ENCODE results near the gene PTCD2.

The PTCD2 gene

DNA sequence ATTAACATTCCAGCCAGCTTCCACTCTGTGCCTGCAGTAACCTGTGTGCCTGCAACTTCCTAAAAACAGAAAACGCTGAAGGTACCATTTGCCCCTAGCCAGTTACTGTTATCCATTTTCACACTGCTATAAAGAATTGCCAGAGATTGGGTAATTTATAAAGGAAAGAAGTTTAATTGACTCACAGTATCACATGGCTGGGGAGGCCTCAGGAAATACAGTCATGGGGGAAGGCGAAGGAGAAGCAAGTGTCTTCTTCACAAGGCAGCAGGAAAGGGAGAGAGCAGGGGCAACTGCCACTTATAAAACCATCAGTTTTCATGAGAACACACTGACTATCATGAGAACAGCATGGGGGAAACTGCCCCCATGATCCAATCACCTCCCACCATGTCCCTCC is 31.2 kb downstream of the PTCD2 start:
- DNase-seq, result no peak

GRCh38 chr5:72352616-72353015 is 32.4 kb downstream of the PTCD2 start:
- no peak for DNase-seq

DNA sequence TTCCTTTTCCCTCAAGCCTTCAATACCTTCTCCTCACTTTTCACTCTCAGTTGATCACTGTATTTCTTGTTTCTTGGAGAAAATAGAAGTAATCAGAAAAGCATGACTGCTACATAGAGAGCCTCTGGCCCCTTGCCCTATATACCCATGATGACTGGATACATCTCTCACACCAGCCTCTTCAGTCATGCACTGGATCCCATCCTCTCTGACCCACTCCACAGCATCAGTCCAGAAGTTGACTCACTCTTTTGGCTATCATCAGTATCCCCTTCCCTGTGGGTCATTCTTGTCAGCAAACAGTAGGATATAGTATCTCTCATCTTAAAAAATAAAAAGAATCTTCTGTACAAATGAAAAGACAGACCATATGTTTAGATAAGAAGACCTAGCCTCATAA is 32.9 kb downstream of the PTCD2 start:
- no peak for DNase-seq

- no peak for DNase-seq
Measured at GRCh38 chr5:72355706-72356299, 35.6 kb downstream of the PTCD2 start.

DNA sequence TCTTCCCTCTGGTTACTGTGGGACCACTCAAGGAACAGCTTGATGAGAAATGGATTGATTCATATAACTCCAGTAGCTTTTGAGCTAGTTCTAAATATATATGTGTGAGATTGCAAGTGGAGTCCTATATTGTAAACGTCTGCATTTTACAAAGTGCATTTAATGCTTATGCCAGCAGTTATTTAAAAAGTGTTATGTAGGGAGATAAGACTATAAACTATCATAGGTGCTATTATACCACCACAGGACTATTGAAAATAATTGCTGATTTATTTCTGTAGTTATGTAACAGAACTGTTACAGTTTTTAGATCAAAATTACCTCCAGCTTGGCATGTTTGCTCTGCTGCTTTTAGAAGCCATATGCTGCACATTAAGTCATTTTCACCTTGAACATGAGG is 36.2 kb downstream of the PTCD2 start:
- DNase-seq, result no peak

- no peak for DNase-seq
Measured at GRCh38 chr5:72358925-72359324, 38.8 kb downstream of the PTCD2 start.

GRCh38 chr5:72359886-72360285 is 39.7 kb downstream of the PTCD2 start:
- DNase-seq, result no peak

DNA sequence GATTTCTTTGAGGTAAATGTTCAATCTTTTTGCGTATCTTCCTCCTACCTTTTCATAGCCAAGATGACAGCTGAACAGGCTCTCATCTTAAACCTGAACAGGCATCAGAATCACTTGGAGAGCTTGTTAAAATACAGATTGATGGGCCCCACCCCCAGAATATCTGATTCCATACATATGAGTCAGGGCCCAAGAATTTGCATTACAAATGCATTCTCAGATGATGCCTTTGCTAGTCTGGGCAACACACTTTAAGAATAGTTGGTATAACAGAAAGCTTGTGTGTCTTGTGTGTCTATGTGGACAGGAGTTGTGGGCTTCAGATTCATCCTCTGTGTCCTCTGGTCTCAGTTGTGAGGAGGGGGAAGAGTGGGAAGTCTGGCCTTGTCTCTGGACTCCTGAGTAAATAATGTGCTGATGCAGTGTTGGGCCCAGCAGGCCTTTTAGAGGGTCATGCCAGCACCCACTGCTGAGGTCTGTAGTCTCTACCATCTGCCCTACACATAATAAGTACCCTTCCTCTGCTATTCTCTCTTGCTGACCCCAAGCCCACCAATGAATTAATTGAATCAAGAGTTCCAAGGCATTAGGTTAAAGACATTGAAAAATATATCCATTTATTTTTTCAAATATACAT is 43.1 kb downstream of the PTCD2 start:
- no peak for DNase-seq

- DNase-seq, result no peak
Measured at GRCh38 chr5:72364171-72364570, 44.0 kb downstream of the PTCD2 start.

DNA sequence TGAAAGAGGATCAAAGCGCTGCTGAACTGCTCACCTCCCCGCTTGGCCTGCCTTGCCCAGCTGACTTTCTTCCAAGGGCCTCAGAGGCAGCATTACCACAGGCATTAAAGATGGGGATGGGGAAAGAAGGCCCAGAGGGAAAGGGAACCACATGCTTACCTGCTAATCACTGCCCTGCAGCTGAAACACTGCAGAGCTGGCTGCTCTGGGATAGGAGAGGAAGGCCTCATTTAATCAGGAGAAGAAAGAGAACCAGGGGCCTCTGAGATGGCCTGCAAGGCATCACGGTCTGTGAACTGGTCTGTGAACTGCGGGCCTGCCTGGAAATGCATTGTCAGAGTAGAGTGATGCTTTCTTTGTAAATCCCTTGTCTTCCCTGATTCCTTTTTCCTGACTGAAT is 44.8 kb downstream of the PTCD2 start:
- DNase-seq, result no peak

DNA sequence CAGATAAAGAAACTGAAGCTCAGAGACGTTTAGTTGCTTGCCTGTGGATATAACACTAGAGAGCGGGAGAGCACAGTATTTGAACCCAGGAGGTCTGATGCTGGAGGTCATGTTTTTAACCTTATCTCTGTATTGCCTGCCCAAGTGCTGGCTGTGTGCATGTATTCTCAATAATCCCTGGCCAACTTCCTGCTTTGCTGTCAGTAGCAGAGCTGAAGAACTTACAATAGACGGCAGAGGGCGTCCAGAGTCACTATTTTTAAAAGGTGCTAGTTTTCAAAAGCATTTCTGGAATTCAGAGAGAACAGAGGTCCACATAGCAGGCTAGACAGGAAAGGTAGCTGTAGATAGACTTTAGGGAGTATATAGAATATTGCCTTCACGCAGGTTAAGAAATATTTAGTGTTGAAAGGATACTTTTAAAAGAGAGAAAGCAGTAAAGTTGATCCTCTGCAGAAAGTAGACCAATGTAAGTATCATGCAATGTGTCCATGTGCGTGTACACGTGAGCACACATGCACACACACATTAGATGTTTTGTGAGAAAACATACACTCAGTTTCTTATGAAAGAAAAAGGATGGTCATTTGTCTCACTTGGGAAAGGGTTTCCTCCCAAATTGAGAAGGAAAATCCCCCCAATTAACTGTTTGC is 46.3 kb downstream of the PTCD2 start:
- DNase-seq, result no peak

- no peak for DNase-seq
Measured at GRCh38 chr5:72368271-72368670, 48.1 kb downstream of the PTCD2 start.

DNA sequence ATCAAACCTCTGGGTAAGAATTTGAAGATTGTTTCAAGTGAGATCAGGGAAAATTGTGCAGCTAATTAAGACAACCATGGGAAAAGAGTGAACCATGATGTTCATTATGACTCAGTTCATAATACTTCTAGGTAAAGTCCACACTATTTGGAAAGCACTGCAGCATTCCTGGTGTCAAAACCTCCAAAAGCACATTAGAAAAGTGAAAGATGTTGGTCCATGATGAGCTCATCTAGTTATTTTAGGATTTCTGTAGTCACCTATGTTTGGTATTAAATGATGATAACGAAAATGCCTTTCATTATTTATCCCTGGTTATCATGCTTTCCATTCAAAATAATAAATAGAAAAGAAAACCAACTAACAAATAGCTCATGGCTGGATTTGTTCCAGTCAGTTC is 49.1 kb downstream of the PTCD2 start:
- no peak for DNase-seq

GRCh38 chr5:72369711-72370110 is 49.5 kb downstream of the PTCD2 start:
- no peak for DNase-seq

DNA sequence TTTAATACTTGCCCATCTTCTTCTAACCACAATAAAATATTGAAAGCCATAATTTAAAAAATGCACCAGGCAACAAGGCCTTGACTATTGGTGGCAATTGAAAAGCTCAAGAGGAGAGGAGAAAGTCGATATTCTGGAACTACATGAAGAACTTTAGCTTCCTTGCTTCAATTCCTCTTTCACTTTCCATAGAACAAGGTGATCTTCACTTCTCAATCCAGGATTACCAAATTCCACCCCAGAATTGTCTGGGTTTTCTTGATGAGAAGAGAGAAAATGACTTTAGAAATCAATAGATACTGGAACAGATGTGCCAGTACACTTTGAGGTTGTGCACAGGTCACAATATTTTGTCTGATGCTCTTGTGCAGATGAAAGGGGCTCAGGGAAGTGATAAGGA is 52.2 kb downstream of the PTCD2 start:
- DNase-seq, result no peak

DNA sequence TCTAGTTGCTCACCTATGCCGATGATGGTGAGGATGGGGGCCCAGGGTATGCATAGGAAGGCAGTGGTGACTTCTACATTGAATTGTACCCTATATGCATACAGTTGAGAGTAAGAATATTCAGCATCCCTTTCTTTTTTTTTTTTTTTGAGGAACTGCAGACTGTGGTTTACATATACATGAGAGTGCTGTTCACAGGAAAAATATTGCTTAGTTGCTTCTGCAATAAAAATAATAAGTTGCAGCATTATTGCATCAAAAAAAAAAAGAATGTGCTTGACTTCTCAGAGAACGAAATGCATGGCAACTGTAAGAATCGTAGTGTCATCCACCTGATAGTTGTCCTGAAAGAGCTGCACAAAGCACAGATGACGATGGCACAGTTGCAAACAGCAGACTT is 52.8 kb downstream of the PTCD2 start:
- no peak for DNase-seq

DNA sequence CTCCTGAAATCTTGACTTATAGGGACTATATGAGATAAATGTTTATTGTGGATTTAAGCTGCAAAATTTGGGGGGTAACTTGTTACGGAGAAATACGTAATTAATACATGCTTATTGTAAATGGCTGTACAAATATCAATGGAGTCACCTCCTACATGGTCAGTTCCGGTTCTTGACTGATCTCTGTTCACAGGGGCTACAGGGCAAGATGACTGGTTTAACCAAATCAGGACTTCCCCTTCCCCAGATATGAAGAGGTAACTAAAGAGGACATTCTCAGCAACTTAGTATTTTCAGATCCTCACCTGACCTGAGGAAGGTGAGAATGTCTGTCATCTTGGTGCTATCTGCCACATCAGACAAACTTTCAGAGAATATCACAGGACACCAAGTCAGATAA is 54.7 kb downstream of the PTCD2 start:
- no peak for DNase-seq

DNA sequence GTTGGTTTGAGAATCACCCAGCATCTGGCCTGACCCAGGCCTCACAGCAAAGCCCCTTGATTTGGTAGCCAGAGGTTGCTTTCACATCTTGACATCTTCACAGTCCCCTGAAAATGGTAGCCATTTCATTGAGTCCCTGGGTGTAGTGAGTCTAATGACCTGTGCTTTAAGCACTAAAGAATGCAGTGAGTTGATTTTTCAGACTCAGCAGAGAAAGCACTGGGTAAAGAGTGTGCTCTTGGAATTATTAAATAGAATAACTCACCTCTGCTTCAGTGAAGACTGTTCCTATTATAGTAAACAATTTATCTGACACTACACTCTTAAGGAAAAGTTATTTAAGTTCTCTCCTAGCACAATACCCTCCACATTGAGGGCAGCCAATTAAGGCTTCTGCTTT is 56.2 kb downstream of the PTCD2 start:
- no peak for DNase-seq

DNA sequence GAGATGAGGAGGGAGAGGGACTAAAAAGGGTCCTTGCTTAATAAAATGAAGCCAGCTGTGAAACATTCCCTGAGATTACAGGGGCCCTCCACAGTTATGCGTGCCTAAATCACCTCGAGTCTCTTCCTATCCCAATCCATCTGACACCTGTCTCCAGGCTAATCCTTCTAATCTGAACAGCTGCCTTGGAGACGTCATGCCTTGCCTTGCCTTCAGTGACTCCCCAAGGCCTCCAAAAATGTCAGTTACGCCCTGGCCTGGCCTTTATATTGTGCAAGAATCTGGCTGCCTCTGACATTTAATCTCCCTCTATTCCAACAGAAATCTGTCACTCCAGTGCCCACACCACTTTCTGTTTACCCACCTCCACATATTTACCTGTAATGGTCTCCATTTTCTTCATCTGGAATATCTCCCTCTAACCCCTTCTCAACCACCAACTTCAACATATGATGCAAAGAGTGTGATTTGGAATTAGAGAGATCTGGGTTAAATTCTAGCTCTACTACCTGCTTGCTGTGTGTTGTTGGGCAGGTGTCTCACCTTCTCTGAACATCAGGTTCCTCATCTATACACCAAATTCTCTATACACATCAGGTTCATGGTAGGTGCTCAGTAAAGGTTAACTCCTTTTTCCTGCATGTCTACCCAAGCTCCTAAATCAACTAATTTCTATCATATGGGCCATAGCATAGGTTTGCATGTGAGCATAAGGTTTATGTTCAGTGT is 57.9 kb downstream of the PTCD2 start:
- DNase-seq, result no peak

GRCh38 chr5:72378639-72379289 is 58.6 kb downstream of the PTCD2 start:
- DNase-seq, result no peak

GRCh38 chr5:72379936-72380335 is 59.8 kb downstream of the PTCD2 start:
- DNase-seq, result no peak

GRCh38 chr5:72380492-72381274 is 60.5 kb downstream of the PTCD2 start:
- DNase-seq, result no peak

DNA sequence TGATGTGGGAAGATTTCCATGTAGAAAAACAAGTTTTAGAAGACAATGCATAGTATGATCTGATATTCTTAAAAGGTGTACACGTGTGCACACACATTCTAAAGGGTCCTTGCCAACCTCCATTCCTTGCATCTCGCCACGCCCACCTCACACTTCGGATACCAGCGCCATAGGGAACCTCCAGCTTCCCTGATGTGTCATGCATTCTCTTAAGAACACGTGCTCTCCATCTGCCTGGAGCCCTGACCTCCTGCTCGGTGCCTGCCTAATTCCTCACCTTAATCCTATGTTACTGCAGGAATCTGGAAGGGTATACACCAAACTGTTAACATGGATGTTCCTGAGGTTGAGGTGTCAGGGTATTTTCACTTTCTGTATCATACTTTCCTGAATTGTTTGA is 63.1 kb downstream of the PTCD2 start:
- no peak for DNase-seq

All from SIG-M5 (cell line).